GM23338 (cell line): Measurements from ENCODE around the gene ZNF784.
"Not testable (repeated sequence)": the region's sequence is repeated elsewhere in the genome, so short reads cannot be mapped to it uniquely, and the experiment has no call there.

Experiments
- CTCF ChIP-seq, 2 experiments: fragments of 200-600 bp in 1 of 2; sonication (generic) in 1 of 2; conservative IDR thresholded peaks; 2 replicates each; pipeline versions ENCODE4 v1.5.1 to v1.6.1; 2016 to 2017; ENCODE audit warnings: antibody characterized with exemption in 2 of 2, low read depth in 2 of 2, mild to moderate bottlenecking in 2 of 2, moderate library complexity in 1 of 2
- EZH2 ChIP-seq: fragments of 200-600 bp; sonication (generic); IDR thresholded peaks from one replicate; pipeline ENCODE4 v1.8.0; 2017; ENCODE audit warnings: antibody characterized with exemption, mild to moderate bottlenecking, low read depth; ENCODE audit not compliant: unreplicated experiment
- REST ChIP-seq: IDR thresholded peaks from one replicate; pipeline ENCODE4 v1.6.1; 2018; ENCODE audit warnings: antibody characterized with exemption; ENCODE audit not compliant: unreplicated experiment

- not testable (repeated sequence) for TF ChIP-seq EZH2; CTCF (conservative IDR thresholded peaks at IDR 0.05; ENCODE audit: low read depth in 2 of 2); REST
Observed at GRCh38 chr19:55582284-55582683, 42.1 kb downstream of the ZNF784 start.
